Stimulated activated CD4-positive, alpha-beta T cell treated with anti-CD3 and anti-CD28 coated beads, Interleukin-1b, Interleukin-23, amount 100 ng/mL, for 48 hours (primary cell): ENCODE results near the gene NAV1.
"Not testable (repeated sequence)": the region's sequence is repeated elsewhere in the genome, so short reads cannot be mapped to it uniquely, and the experiment has no call there.

ENCODE experiments used
- DNase-seq: peaks from one replicate; pipeline ENCODE4 v3.0.0-alpha.2; 2020

NAV1 gene

DNA sequence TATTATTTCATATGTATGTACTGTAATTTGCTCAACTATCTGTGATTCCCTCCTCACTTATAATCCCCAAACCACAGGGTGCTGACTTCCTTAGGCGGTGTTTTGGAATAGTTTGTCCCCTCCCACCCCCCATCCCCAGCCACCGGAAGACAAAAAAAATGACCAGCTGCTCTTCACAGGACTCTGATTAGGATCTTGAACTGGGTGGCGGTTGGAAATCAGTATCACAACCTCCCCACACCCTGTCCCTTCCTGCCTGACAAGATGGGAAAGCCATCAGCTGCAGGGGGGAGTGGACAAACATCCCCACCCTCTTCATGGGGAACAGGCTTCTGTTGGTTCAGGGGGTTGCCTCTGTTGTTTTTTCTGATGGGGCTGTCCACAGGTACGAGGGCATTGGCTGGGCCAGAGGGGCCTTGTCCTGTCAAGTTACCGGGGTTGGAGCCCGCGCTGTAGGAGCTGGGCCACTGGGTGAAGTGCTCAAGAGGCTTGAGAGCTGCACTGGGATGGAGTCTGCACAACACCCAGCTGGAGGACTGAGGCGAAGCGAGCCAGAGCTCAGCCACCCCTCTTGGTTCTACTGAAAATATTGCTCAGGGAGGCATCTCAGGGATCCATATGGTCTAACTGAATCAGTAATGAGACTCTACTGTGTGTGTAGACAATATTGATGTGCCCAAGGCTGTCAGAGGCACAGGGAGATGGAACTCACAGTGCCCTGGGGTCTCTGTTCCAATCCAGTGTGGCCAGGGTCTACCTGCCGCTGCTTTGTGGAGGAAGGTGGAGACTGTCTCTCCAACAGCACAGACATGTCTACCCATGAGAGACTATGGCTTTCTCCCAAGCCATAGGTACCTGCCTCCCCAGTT lies 28.2 kb downstream of the NAV1 start:
- no peak for DNase-seq

DNA sequence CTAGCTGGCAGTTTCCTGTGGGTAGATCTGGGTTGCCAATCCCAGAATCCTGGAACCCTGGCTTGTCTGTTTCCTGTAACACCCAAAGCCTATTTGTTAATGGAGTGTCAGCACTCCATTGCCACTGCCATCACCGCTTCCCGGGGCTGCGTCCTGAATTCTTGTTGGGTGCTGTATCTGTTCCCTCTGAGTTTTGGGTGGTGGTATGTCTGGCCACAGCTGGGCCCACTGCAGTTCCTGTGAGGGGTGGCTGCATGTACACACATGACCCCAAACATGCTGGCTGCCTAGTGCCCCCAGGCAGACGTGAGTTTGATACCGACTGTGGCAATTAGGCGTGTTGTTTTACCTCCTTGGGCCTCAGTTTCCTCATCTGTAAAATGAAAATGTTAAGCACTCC lies 29.3 kb downstream of the NAV1 start:
- no peak for DNase-seq

DNA sequence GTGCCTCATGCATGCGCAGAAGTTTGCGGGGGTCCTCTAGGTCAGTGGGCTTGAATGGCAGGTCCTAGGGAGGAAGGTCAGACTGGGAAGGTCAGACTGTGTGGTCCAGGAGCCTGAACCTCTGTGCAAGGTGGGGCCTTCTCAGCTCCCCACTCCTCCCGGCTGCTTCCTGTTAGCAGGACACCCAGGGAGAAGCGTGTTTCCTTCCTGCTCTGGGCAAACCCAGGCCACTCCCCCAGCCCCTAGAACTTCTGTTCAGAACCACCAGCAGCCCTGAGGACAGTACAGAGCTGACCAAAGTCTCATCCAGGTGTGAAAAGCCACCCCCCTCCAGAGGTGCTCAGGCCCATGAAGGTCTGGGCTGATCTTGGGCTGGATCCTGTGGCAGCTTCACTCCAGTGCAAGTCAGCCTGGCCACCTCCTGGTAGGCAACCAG lies 29.9 kb downstream of the NAV1 start:
- DNase-seq: no peak

DNA sequence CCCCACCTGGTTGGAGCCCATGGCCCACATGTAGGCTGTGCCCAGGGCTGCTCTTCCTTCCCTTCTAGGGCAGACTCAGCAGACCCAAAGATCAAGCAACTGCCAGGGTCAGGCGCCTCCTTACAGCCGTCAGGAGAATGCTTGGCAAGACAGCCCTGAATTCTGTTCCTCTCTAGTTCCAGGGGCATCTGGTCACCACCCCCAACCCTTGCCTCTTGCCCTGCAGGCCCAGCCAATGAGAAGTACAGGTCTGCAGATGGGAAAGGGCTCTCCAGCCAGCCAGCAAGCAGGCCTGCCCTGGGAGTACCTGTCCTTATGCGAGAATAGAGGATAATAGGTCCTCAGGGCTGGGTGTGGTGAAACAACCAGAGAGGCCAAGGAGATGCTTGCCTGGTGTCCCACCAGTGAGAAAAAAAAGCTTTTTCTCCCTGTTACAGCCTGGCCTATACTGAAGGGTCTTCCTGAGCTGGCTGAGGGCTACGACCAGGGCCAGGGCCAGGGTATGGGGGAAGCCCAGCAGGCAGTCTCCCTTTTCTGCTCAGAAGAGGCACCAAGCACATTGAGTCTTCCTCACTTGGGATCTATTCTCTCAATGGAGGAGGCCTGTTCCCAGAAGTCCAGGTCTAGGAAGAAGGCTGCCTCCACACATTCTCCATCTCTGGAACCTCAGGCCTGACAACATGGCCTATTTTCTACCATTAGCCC lies 31.4 kb downstream of the NAV1 start:
- DNase-seq: no peak

DNA sequence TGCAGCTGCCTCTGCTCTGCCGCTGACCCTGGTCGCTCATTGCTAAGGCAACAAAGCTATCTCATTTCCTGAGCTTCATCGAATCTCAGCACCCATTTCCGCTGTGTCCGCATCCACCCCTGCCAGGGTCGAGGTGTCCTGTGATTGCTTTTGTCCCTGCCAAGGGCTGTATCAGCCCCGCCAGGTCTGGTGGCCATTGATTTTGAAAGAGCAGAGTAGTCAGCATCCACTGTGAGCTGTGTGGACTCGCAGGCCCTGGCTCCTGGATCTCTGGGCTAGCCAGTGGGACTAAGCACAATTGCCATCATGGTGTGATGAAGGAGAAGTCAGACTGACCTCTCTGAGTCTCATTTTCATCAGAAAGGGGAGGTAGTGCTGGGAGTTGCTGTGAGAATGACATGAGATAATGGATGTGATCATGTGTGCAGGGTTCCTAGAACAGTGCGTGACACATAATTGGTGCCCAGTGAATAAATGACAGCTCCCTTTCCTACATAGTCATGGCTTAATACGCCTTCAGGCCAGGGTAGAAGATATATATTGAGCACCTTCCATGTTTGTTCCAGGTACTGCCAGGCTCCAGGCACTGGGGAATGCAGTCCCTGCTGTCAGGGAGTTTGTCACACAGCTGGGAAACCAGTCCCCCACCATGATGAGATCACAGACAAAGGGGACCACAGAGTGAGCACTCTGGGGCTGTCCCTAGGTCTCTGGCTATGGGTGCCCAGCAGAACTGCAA lies 32.1 kb downstream of the NAV1 start:
- no peak for DNase-seq

DNA sequence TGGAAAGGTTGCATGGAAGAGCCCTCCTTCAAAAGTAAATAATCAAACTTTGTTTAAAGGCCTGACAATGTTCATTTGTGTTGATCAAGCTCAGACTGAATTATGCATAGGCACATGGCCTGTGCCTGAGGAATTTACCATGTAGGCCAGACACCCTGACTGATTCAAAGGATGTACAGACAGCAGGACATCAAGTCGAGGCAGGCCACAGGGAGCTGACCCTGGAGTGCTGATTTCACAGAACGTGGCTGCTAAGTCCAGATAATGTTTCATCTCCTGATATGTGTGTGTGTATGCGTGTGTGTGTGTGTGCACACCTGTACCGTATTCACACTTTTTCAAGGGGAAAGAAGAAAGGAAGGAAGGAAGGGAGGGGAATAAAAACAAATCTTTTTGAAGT lies 34.1 kb downstream of the NAV1 start:
- no peak for DNase-seq

DNA sequence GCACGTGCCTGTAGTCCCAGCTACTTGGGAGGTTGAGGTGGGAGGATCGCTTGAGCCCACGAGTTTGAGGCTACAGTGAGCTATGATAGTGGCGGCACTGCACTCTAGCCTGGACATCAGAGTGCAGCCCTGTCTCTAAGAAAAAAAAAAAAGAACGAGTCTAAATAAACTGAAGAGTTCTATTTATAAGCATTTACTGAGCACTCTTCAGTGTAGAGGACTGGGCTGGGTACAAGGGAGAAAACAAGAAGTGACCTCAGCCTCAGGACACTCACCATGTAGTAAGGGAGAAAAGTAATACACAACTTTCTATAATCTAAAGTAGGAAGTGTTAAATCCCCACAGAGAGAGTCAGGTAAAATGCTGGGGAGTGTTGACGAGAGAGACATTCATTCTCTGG lies 35.0 kb downstream of the NAV1 start:
- no peak for DNase-seq

DNA sequence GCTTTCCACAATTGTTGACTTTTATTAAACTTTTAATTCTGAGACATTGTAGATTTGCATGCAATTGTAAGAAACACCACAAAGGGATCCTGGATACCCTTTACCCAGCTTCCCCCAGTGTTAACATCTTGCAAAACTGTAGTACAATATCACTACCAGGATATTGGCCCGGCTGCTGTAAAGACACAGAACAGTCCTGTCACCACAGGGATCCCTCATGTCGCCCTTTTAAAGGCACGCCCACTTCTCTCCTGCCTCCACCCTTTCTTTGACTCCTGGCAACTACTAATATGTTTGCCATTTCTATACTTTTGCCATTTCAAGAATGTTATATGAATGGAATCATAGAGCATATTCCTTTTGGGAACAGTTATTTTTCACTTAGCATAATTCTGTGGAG lies 37.0 kb downstream of the NAV1 start:
- no peak for DNase-seq

DNA sequence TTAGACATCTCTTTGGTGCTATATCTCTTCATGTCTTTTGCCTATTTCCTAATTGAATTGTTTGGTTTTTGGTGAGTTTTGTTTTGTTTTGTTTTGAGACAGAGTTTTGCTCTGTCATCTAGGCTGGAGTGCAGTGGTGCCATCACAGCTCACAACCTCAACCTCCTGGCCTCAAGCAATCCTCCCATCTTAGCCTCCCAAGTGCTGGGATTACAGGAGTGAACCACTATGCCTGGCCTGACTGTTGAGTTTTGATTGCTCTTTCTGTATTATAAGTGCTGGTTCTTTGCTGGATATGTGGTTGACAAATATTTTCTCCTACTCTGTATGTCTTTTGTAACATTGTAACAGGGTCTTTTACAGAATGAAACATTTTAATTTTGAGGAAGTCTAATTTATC lies 38.0 kb downstream of the NAV1 start:
- DNase-seq: no peak

DNA sequence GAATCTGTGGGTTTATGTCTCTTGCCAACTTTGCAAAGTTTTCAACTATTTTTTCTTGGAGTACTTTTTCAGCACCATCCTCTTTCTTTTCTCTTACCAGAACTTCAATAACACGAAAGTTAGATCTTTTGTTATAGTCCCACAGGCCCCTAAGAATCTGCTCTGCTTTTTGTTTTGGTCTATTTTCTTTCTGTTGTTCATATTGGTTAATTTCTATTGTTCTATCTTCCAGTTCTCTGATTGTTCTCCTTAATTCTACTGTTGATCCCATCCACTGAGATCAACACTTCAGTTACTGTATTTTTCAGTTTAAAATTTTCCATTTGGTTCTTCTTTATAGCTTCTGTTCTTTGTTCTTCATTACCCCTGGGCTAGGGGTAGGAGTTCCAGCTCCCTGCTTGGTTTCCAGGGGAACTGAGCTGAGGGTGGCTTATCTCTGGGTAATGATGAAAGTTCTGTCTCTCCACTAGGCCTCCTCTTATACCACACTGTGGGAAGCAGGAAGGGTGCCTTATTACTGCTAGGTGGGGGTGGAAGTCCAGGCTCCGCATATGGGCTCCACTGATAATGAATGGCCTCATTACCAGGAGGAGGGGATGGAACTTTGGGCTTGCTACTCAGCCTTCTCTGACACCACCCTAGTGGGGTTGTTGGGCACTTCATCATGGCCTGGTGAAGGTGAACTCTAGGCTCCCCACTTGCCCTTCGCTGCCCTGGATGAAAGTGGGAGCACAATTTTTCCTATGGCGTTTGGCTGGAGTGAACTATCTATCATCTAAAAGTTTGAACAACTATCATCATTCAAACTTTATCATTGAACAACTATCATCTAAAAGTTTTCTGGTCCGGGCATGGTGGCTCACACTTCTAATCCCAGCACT lies 39.3 kb downstream of the NAV1 start:
- DNase-seq: no peak

DNA sequence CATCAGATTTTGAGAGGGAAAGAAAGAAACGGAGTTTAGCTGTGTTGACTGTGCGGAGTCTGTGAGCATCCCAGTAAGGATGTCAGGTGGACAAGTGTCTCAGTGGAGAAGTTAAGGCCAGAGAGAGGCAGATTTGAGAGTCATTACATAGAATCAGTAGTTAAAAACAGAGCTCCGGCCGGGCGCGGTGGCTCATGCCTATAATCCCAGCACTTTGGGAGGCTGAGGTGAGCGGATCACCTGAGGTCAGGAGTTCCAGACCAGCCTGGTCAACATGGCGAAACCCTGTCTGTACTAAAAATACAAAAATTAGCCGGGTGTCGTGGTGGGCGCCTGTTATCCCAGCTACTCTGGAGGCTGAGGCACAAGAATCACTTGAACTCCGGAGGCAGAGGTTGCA lies 42.4 kb downstream of the NAV1 start:
- DNase-seq: not testable (repeated sequence)

DNA sequence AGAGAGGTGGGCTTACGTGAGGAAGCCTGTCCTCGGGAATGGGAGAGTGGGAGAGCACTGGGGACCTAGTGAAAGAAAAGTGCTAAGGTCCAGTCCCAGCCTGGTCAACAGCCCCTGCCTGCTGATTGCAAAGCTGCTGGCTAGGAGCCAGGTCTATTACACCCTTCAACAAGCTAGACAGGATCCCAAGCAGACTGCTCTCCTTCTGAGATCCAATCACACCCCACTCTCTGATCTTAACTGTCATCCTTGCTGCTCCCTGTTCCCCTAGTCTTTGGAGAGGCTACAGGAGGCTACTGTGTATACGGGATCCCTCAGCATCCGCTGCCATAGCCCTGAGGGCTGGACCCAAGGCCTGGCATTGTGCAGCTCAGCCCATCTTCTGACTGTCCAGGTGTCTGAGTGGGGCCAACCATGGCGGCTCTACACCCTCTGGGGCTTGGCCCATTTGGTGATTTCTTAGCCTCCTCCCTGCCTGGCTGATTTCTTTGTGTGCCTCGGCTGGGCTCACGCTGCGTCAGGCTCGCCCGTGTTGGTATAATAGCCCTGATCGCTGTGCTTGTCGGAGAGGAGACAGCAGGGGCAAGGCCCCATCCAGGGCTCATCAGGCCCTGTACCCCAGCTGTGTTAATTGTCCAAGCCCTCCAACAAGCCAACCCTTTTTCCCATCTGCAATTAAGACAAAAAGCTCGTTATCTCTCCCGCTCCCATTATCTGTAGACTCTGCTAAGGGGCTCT lies 43.9 kb downstream of the NAV1 start:
- DNase-seq: no peak

DNA sequence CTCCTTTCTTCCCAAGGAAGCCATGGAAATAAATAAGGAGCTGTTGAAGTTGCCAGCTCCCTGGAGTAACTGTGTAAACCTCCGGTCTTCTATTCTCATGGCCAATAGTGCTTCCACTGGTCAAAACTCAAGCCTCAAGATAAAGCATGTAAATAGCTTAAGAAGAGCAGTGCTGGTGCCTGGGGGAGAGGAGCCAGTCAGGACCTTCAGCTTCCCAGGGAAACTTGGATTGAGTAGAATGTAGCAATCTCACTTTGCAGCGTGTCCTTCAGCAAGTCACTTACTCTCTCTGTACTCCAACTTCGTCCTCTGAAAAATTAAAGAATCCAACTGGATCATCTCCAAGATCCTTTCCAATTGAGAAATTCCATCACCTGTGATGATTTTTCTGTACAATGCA lies 44.7 kb downstream of the NAV1 start:
- DNase-seq: no peak

DNA sequence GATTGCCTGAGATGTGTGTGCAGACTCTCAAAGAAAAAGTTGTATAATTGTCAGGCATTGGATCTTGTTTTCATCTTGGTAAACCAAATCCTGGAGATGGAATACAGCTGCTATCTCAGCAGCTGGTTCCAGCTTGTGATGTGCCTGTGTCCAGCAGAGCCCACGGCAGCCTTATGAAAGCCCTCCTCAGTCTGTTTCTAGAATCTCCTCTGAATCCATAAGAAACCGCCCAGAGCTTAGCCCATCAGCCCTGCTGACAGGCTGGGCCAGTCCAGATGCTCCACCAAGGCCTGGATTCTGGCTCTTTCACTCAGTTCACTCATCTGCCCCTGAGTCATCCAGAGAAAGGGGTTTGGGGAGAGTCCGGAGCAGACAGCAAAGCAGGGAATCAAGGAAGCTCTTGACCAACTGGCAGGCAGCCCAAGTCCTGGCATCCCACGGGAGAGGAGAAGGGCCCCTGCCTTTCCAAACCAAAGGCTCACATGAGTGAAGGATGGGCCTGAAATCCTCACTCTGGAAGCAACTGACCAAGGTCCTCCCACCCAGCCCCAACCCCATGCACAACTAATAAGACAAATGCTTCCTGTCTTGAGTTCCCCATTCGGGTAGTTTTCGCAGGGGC lies 45.7 kb downstream of the NAV1 start:
- no peak for DNase-seq

DNA sequence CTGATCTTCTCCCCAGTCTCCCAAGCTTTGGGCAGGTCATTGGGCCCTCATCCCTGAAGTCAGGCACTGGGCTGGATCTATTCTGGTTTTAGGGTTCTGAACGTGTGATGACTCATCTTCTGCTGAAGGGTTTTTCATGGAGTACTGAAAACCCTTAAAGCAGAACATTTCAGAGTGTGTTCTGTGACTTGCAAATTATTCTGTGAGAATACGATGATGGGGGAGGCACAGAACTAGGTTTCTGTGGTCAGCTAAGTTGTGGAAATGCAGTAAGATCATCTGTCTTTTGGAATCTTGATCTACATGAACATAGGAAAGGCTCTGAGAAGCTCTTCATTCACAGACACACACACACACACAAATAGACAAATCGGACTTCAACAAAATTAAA lies 46.2 kb downstream of the NAV1 start:
- DNase-seq: no peak

DNA sequence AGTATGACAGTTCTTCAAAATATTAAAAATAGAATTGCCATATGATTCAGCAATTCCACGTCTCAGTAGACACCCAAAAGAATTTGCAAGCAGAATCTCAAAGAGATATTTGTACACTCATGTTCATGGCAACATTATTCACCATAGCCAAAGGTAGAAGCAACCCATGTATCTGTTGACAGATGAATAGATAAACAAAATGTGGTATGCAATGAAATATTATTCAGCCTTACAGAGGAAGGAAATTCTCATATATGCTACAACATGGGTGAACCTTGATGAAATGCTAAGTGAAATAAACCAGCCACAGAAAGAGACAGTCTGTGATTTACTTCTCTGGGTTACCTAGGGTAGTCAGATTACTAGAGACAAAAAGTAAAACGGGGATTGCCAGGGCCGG lies 47.0 kb downstream of the NAV1 start:
- no peak for DNase-seq

DNA sequence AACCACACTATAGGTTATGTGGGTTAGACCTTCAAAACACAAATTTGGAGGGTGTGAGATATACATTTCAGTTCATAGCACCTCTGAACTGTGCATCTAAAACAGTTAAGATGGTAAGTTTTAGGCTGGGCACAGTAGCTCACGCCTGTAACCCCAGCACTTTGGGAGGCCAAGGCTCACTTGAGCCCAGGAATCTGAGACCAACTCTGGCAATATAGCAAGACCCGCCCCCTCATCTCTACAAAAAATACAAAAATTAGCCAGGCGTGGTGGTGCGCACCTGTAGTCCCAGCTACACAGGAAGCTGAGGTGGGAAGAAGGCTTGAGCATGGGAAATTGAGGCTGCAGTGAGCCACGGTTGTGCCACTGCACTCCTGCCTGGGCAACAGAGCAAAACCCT lies 47.9 kb downstream of the NAV1 start:
- no peak for DNase-seq

DNA sequence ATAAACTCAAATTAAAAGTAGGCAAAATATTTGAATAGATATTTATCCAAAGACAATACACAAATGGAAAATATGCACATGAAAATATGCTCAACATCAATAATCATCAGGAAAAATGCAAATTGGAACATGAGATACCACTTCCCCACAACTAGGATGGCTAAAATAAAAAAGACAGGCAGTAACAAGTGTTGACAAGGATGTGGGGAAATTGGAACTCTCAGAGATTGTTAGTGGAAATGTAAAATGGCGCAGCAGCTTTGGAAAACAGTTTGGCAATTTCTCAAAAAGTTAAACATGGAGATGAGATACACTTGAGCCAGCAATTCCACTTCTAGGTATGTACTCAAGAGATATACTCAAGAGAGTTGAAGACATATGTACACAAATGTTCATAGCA lies 48.8 kb downstream of the NAV1 start:
- no peak for DNase-seq
